Measurements from ENCODE around the gene FCF1.
A peak's percentile ranks its signal among the peaks of the same experiment; 100 is the strongest.

Gene FCF1

DNA sequence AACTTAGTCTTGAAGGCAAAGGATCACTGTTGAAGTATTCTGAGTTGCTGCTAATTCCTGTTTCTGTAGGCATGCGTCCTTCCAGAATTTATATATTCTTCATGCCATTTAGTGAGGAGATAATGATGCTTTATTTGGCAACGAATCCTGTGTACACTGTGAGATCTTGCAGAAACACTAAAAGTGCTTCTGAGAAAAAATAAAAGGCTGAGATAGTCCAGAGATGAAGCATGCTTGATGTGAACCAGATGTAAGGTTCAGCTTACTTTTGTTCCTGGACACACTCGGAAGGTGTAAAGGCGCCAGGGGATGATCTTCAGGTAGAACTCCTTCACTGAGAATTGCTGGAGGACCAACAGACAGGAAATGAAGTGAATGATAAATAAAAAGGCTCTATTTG is 39.2 kb upstream of the FCF1 start:
- Histone ChIP-seq H3K4me2 (ENCODE audit: insufficient read depth, low read length, poor library complexity, severe bottlenecking) (no peak overlapping the region), H3K4me1 (ENCODE audit: control insufficient read depth in 2 of 2, insufficient read depth in 1 of 2, low read depth in 1 of 2, low read length in 2 of 2) (no peaks in the 10 kb centered on the region), H3K23ac (ENCODE audit: low read depth, low read length, poor library complexity) (no peak overlapping the region), H3K4ac (ENCODE audit: low read length) (no peak overlapping the region), H2BK5ac (ENCODE audit: low read length) (no peak overlapping the region), H3K27ac (replicated peaks; ENCODE audit: low read length) (no peak overlapping the region), H3K4me3 (ENCODE audit: low read length in 2 of 2) (no peak overlapping the region), H2BK120ac (ENCODE audit: low read depth, low read length) (no peak overlapping the region), H3K9ac (ENCODE audit: low read depth, low read length, poor library complexity) (no peak overlapping the region), H2AFZ (ENCODE audit: low read length) (no peak overlapping the region), H3K79me1 (ENCODE audit: low read depth, low read length) (no peaks in the 10 kb centered on the region), H3K14ac (ENCODE audit: low read length) (no peak overlapping the region), H3K9me3 (replicated peaks in 1 of 2; ENCODE audit: control insufficient read depth in 2 of 2, insufficient read depth in 1 of 2, low read depth in 1 of 2, low read length in 2 of 2) (peaks cover 0 to 1% of the 10 kb centered on the region in 2 donors), H2AK5ac (ENCODE audit: low read depth, low read length) (no peak overlapping the region), H3K36me3 (replicated peaks in 1 of 2; ENCODE audit: control insufficient read depth in 2 of 2, insufficient read depth in 2 of 2, low read length in 2 of 2) (peaks cover 22 to 90% of the 10 kb centered on the region in 2 donors), H4K8ac (ENCODE audit: low read depth, low read length) (no peak overlapping the region), H3K18ac (ENCODE audit: low read length) (no peak overlapping the region), H4K91ac (ENCODE audit: low read depth, low read length, poor library complexity) (no peak overlapping the region), H2BK15ac (ENCODE audit: low read length) (no peak overlapping the region), H2BK12ac (ENCODE audit: low read length) (no peak overlapping the region), H3K27me3 (ENCODE audit: control insufficient read depth in 3 of 3, insufficient read depth in 3 of 3, low read depth in 1 of 3, low read length in 3 of 3) (no peaks in the 10 kb centered on the region)
- WGBS, 2 donors (ENCODE audit: extremely low coverage in 2 of 2, insufficient read length in 2 of 2, insufficient replicate concordance in 1 of 2), result no CpG with 5 or more reads among the region's 4 CpGs
- no peak for DNase-seq (ENCODE audit: low spot score)

DNA sequence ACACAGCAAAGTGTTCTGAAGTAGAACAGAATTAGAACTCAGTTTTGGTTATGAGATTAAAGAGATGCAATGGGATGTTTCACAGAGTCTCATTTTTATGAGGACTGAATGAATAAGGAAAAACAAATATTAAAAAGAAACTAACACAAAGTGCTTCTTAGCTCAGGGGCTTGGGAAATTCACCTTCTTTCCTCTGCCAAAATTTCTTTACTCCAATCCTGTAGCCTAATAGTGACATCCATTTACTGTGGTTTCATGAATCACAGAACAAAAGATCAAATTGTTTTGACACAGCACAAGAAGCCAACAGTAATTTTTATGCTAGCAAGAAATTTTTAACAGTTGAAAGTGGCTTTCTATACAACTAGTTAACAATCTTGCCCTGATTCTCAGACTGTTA is 37.7 kb upstream of the FCF1 start:
- Histone ChIP-seq H3K4me3 (ENCODE audit: low read length in 2 of 2) (no peak overlapping the region), H3K4me1 (ENCODE audit: control insufficient read depth in 2 of 2, insufficient read depth in 1 of 2, low read depth in 1 of 2, low read length in 2 of 2) (no peaks in the 10 kb centered on the region), H3K79me1 (ENCODE audit: low read depth, low read length) (no peaks in the 10 kb centered on the region), H3K27me3 (ENCODE audit: control insufficient read depth in 3 of 3, insufficient read depth in 3 of 3, low read depth in 1 of 3, low read length in 3 of 3) (no peaks in the 10 kb centered on the region), H2BK5ac (ENCODE audit: low read length) (no peak overlapping the region), H2AK5ac (ENCODE audit: low read depth, low read length) (no peak overlapping the region), H3K23ac (ENCODE audit: low read depth, low read length, poor library complexity) (no peak overlapping the region), H3K4me2 (ENCODE audit: insufficient read depth, low read length, poor library complexity, severe bottlenecking) (no peak overlapping the region), H4K8ac (ENCODE audit: low read depth, low read length) (no peak overlapping the region), H3K27ac (replicated peaks; ENCODE audit: low read length) (no peak overlapping the region), H3K9ac (ENCODE audit: low read depth, low read length, poor library complexity) (no peak overlapping the region), H2BK12ac (ENCODE audit: low read length) (no peak overlapping the region), H3K14ac (ENCODE audit: low read length) (no peak overlapping the region), H3K4ac (ENCODE audit: low read length) (no peak overlapping the region), H4K91ac (ENCODE audit: low read depth, low read length, poor library complexity) (no peak overlapping the region), H2BK15ac (ENCODE audit: low read length) (no peak overlapping the region), H2AFZ (ENCODE audit: low read length) (no peak overlapping the region), H2BK120ac (ENCODE audit: low read depth, low read length) (no peak overlapping the region), H3K36me3 (replicated peaks in 1 of 2; ENCODE audit: control insufficient read depth in 2 of 2, insufficient read depth in 2 of 2, low read length in 2 of 2) (peaks cover 22 to 85% of the 10 kb centered on the region in 2 donors), H3K18ac (ENCODE audit: low read length) (no peak overlapping the region), H3K9me3 (replicated peaks in 1 of 2; ENCODE audit: control insufficient read depth in 2 of 2, insufficient read depth in 1 of 2, low read depth in 1 of 2, low read length in 2 of 2) (peaks cover 0 to 1% of the 10 kb centered on the region in 2 donors)
- no peak for DNase-seq (ENCODE audit: low spot score)

DNA sequence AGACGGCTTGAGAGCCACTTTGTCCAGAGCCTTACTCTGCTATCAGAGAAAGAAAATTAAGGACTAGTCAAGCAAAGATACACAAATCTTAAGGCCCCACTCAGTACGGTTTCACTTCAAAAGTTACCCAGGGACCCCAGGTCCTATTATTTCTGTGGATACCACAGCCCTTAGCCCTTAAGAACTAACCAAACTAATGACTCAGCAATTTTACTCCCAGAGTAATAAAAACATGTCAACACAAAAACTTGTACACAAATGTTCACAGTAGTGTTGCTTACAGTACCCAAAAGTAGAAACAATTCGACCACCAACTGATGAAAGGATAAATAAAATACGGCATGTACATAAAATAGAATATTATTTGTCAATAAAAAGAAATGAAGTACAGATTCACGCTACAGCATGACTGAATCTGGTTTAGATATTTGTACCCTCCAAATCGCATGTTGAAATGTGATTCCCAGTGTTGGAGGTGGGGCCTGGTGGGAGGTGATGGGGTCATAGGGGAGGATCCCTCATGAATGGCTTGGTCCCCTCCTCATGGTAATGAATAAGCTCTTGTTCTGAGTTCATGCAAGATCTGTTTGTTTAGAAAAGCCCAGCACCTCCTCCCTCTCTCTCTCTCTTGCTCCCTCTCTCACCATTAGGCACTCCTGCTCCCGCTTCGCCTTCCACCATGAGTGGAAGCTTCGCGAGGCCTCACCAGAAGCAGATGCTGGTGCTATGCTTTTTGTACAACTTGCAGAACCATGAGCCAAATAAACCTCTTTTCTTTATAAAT is 30.6 kb upstream of the FCF1 start:
- Histone ChIP-seq H3K4me2 (ENCODE audit: insufficient read depth, low read length, poor library complexity, severe bottlenecking) (no peak overlapping the region), H3K23ac (ENCODE audit: low read depth, low read length, poor library complexity) (no peak overlapping the region), H2AK5ac (ENCODE audit: low read depth, low read length) (no peak overlapping the region), H3K18ac (ENCODE audit: low read length) (no peak overlapping the region), H3K14ac (ENCODE audit: low read length) (no peak overlapping the region), H3K9ac (ENCODE audit: low read depth, low read length, poor library complexity) (no peak overlapping the region), H3K4ac (ENCODE audit: low read length) (no peak overlapping the region), H3K9me3 (replicated peaks in 1 of 2; ENCODE audit: control insufficient read depth in 2 of 2, insufficient read depth in 1 of 2, low read depth in 1 of 2, low read length in 2 of 2) (no peaks in the 10 kb centered on the region), H2BK12ac (ENCODE audit: low read length) (no peak overlapping the region), H2AFZ (ENCODE audit: low read length) (no peak overlapping the region), H2BK15ac (ENCODE audit: low read length) (no peak overlapping the region), H2BK5ac (ENCODE audit: low read length) (no peak overlapping the region), H3K79me1 (ENCODE audit: low read depth, low read length) (no peaks in the 10 kb centered on the region), H3K4me3 (ENCODE audit: low read length in 2 of 2) (no peak overlapping the region), H3K4me1 (ENCODE audit: control insufficient read depth in 2 of 2, insufficient read depth in 1 of 2, low read depth in 1 of 2, low read length in 2 of 2) (peaks cover 0 to 2% of the 10 kb centered on the region in 2 donors), H3K27ac (replicated peaks; ENCODE audit: low read length) (peak overlapping the region; percentile 21), H2BK120ac (ENCODE audit: low read depth, low read length) (no peak overlapping the region), H3K36me3 (replicated peaks in 1 of 2; ENCODE audit: control insufficient read depth in 2 of 2, insufficient read depth in 2 of 2, low read length in 2 of 2) (peaks cover 8 to 81% of the 10 kb centered on the region in 2 donors), H4K91ac (ENCODE audit: low read depth, low read length, poor library complexity) (no peak overlapping the region), H4K8ac (ENCODE audit: low read depth, low read length) (no peak overlapping the region), H3K27me3 (ENCODE audit: control insufficient read depth in 3 of 3, insufficient read depth in 3 of 3, low read depth in 1 of 3, low read length in 3 of 3) (no peaks in the 10 kb centered on the region)
- peak; percentile 5 for DNase-seq (ENCODE audit: low spot score)
- WGBS, 2 donors (ENCODE audit: extremely low coverage in 2 of 2, insufficient read length in 2 of 2, insufficient replicate concordance in 1 of 2), result no CpG with 5 or more reads among the region's 10 CpGs

DNA sequence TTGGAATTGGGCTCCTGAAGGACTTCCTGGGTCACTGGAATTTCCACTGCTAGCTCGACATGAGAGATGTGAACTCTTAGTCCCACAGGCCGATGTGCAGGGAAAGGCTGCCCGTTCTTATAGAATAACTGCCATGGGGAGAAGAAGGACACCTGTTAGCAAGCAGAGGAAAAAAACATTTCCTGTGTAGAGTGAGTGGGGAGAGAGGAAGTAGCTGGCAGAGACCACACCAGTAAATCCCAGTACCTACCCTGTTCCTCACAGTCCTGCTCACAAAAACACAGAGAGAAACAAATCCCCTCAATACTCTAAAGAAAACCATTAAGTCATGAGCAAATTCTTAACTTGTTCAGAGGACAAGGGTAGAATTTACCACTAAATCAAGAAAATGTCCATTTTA is 29.5 kb upstream of the FCF1 start:
- Histone ChIP-seq H3K14ac (ENCODE audit: low read length) (no peak overlapping the region), H3K9ac (ENCODE audit: low read depth, low read length, poor library complexity) (no peak overlapping the region), H3K4me2 (ENCODE audit: insufficient read depth, low read length, poor library complexity, severe bottlenecking) (no peak overlapping the region), H2AFZ (ENCODE audit: low read length) (no peak overlapping the region), H2AK5ac (ENCODE audit: low read depth, low read length) (no peak overlapping the region), H3K36me3 (replicated peaks in 1 of 2; ENCODE audit: control insufficient read depth in 2 of 2, insufficient read depth in 2 of 2, low read length in 2 of 2) (peaks cover 8 to 79% of the 10 kb centered on the region in 2 donors), H3K27me3 (ENCODE audit: control insufficient read depth in 3 of 3, insufficient read depth in 3 of 3, low read depth in 1 of 3, low read length in 3 of 3) (no peaks in the 10 kb centered on the region), H3K9me3 (replicated peaks in 1 of 2; ENCODE audit: control insufficient read depth in 2 of 2, insufficient read depth in 1 of 2, low read depth in 1 of 2, low read length in 2 of 2) (no peaks in the 10 kb centered on the region), H3K4ac (ENCODE audit: low read length) (no peak overlapping the region), H3K79me1 (ENCODE audit: low read depth, low read length) (no peaks in the 10 kb centered on the region), H2BK12ac (ENCODE audit: low read length) (no peak overlapping the region), H2BK5ac (ENCODE audit: low read length) (no peak overlapping the region), H2BK120ac (ENCODE audit: low read depth, low read length) (no peak overlapping the region), H4K91ac (ENCODE audit: low read depth, low read length, poor library complexity) (no peak overlapping the region), H3K4me3 (ENCODE audit: low read length in 2 of 2) (no peak overlapping the region), H3K27ac (replicated peaks; ENCODE audit: low read length) (no peak overlapping the region), H3K4me1 (ENCODE audit: control insufficient read depth in 2 of 2, insufficient read depth in 1 of 2, low read depth in 1 of 2, low read length in 2 of 2) (peaks cover 0 to 2% of the 10 kb centered on the region in 2 donors), H2BK15ac (ENCODE audit: low read length) (no peak overlapping the region), H3K23ac (ENCODE audit: low read depth, low read length, poor library complexity) (no peak overlapping the region), H3K18ac (ENCODE audit: low read length) (no peak overlapping the region), H4K8ac (ENCODE audit: low read depth, low read length) (no peak overlapping the region)
- WGBS, 2 donors (ENCODE audit: extremely low coverage in 2 of 2, insufficient read length in 2 of 2, insufficient replicate concordance in 1 of 2), result no CpG with 5 or more reads among the region's 3 CpGs
- DNase-seq (ENCODE audit: low spot score), result no peak
